Neutrophil (primary cell): ENCODE measurements around the gene SV2C.
"Not testable (repeated sequence)": the region's sequence is repeated elsewhere in the genome, so short reads cannot be mapped to it uniquely, and the experiment has no call there.

ENCODE experiments used
- H3K27ac ChIP-seq: fragments of 200-600 bp; sonication (generic); 2 replicates; pipeline ENCODE4 v1.5.1; 2016; ENCODE audit warnings: mild to moderate bottlenecking, moderate library complexity
- H3K27me3 ChIP-seq: fragments of 200-600 bp; sonication (generic); 2 replicates; pipeline ENCODE4 v1.6.0; 2016; ENCODE audit warnings: mild to moderate bottlenecking
- H3K36me3 ChIP-seq: fragments of 200-600 bp; sonication (generic); 2 replicates; pipeline ENCODE4 v1.5.1; 2017
- H3K4me1 ChIP-seq, 2 experiments: fragments of 200-600 bp in 1 of 2; sonication (generic) in 1 of 2; 1 replicate in 1 of 2; 2 replicates in 1 of 2; pipeline versions ENCODE4 v1.5.1 to v1.6.1; 2013 to 2016; ENCODE audit warnings: low read depth in 1 of 2, low read length in 1 of 2, mild to moderate bottlenecking in 1 of 2, moderate library complexity in 1 of 2; ENCODE audit not compliant: control insufficient read depth in 1 of 2, insufficient read depth in 1 of 2
- H3K4me3 ChIP-seq, 2 experiments: fragments of 200-600 bp in 1 of 2; sonication (generic) in 1 of 2; 1 replicate in 1 of 2; 2 replicates in 1 of 2; pipeline ENCODE4 v1.5.1; 2013 to 2016; ENCODE audit warnings: low read depth in 1 of 2, low read length in 1 of 2, mild to moderate bottlenecking in 1 of 2, moderate library complexity in 1 of 2
- H3K9me3 ChIP-seq: fragments of 200-600 bp; sonication (generic); 2 replicates; pipeline ENCODE4 v1.5.1; 2016
- TF ChIP-seq, protein P1 (sequence below): fragments of 200-600 bp; sonication (generic); IDR thresholded peaks from 2 replicates; pipeline ENCODE4 v1.5.1; 2016; ENCODE audit warnings: antibody characterized with exemption

SV2C gene, protein sequence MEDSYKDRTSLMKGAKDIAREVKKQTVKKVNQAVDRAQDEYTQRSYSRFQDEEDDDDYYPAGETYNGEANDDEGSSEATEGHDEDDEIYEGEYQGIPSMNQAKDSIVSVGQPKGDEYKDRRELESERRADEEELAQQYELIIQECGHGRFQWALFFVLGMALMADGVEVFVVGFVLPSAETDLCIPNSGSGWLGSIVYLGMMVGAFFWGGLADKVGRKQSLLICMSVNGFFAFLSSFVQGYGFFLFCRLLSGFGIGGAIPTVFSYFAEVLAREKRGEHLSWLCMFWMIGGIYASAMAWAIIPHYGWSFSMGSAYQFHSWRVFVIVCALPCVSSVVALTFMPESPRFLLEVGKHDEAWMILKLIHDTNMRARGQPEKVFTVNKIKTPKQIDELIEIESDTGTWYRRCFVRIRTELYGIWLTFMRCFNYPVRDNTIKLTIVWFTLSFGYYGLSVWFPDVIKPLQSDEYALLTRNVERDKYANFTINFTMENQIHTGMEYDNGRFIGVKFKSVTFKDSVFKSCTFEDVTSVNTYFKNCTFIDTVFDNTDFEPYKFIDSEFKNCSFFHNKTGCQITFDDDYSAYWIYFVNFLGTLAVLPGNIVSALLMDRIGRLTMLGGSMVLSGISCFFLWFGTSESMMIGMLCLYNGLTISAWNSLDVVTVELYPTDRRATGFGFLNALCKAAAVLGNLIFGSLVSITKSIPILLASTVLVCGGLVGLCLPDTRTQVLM

DNA sequence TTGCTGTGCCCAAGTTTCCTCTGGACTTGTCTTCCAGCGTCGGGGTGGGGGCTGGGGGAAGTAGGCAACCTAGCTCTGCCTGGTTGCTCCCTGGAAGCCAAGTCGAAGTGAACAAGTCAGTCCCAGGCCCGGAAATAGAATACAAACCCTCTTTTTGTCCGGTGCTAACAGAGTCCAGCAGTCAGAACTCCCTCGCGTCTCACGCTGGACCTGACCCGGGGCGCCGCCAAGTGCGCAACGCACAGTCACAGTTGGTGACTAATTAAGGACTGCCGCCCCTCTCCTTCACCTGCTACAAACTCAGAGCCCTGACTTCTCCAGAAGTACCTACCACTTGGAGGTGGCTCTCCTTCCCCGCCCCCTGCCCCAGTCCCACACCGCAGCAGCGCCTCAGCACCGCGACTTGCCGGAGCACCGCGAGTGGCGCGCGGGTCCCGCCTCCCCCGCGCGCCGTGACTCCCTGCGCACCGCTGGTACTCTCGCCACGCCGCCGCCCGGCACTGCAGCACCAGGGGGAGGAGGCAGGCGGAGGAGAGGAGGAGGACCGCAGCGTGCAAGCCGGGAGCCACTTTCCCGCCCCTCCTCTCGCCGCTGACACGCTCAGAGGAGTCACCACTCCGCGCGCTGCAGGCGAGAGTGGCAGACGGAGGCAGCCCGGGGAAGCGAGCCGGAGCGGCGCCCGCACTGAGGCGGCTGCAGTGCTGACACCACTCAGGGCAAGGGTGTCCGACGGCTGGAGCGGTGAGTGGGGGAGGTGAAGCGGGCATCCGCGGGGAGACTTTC, at the start of gene SV2C:
SV2C (plus strand) TSS at position 612 of the 783 bp plus-strand sequence. CDS start 48,368 bp downstream, outside the sequence.
- TF ChIP-seq, protein P1, sequence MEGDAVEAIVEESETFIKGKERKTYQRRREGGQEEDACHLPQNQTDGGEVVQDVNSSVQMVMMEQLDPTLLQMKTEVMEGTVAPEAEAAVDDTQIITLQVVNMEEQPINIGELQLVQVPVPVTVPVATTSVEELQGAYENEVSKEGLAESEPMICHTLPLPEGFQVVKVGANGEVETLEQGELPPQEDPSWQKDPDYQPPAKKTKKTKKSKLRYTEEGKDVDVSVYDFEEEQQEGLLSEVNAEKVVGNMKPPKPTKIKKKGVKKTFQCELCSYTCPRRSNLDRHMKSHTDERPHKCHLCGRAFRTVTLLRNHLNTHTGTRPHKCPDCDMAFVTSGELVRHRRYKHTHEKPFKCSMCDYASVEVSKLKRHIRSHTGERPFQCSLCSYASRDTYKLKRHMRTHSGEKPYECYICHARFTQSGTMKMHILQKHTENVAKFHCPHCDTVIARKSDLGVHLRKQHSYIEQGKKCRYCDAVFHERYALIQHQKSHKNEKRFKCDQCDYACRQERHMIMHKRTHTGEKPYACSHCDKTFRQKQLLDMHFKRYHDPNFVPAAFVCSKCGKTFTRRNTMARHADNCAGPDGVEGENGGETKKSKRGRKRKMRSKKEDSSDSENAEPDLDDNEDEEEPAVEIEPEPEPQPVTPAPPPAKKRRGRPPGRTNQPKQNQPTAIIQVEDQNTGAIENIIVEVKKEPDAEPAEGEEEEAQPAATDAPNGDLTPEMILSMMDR = no peak
- H3K4me3 ChIP-seq = no peak within 1 kb of the TSS
- no peaks in the 10 kb centered on the region for H3K9me3 ChIP-seq
- H3K4me1 ChIP-seq = peaks cover 3 to 14% of the 10 kb centered on the region in 2 experiments
- H3K27ac ChIP-seq = no peak within 1 kb of the TSS
- peaks cover 100% of the 10 kb centered on the region for H3K27me3 ChIP-seq
- H3K36me3 ChIP-seq = no peaks in the 10 kb centered on the region

DNA sequence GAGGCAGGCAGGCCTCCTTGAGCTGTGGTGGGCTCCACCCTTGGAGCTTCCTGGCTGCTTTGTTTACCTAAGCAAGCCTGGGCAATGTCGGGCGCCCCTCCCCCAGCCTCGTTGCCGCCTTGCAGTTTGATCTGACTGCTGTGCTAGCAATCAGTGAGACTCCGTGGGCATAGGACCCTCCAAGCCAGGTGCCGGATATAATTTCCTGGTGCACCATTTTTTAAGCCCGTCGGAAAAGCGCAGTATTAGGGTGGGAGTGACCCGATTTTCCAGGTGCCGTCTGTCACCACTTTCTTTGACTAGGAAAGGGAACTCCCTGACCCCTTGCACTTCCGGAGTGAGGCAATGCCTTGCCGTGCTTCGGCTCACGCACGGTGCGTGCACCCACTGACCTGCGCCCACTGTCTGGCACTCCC, 45.4 kb upstream of the SV2C start:
- H3K36me3 ChIP-seq, H3K4me1 ChIP-seq, H3K27ac ChIP-seq, H3K4me3 ChIP-seq, H3K9me3 ChIP-seq: not testable (repeated sequence)
- H3K27me3 ChIP-seq = peaks cover 49% of the 10 kb centered on the region

DNA sequence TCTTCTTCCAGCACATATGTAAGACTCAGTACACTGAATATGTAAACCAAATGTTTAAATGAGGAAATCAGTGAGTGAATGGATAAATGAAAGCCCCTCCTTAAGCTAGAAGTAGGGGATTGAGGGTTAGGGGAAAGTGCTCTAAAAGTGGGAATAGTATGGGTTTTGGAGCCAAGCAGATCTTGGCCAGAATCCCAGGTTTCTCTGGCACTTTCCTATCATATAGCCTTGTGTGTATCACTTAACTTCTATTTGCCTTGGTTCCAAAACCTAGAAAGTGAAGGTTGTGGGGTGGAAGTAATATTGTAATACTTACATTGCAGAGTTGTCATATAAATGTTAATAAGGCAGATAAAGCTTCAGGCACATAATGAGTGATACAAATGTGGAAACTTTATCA, 45.0 kb upstream of the SV2C start:
- no peak overlapping the region for H3K4me3 ChIP-seq

DNA sequence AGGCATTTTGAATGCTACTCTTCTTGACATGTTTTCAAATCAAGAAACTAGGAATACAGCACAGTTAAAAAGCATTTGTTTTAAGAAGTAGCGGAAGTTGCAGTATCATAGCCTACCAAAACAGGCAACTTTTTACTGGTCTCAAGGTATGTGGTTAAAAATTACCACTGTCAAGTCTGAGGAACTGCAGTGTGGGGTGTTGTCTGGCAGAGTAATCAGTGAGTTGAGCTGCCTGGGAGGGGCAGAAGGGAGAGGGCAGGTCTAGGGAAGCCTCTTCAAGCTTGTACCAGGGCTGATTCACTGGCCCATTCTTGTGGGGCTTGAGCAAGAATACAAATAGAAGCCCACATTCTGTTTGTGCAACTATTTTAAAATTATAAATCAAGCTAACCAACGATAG, 42.4 kb upstream of the SV2C start:
- Histone ChIP-seq H3K9me3 (no peaks in the 10 kb centered on the region), H3K36me3 (no peaks in the 10 kb centered on the region), H3K4me3 (no peak overlapping the region), H3K27ac (no peak overlapping the region), H3K4me1 (no peaks in the 10 kb centered on the region), H3K27me3 (peaks cover 54% of the 10 kb centered on the region)
- TF ChIP-seq, protein P1 = no peak

More for the DNA sequence above, 45.0 kb upstream of the SV2C start:
- no peaks in the 10 kb centered on the region for H3K36me3 ChIP-seq
- H3K27ac ChIP-seq = no peak overlapping the region
- H3K4me1 ChIP-seq = no peaks in the 10 kb centered on the region
- H3K9me3 ChIP-seq = no peaks in the 10 kb centered on the region
- TF ChIP-seq, protein P1 = no peak
- peaks cover 49% of the 10 kb centered on the region for H3K27me3 ChIP-seq

DNA sequence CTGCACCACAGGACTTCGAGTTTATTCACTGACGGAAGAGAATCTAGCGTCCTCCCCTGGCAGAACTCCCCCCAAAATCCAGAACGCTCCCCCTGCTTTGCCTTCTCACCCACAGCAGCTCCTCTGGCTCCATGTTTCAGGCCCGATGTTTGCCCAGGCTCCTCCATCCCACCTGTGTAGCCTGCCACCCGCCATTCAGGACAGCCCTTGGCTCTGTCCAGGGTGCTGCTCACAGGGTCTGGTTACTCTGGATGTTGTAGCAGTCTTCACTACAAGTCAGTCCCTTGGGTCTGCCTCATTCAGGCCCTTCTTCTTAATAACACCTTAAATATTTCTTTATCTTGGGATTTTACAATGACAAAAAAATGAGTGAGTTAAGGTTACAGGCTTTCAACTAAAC, 41.3 kb upstream of the SV2C start:
- no peaks in the 10 kb centered on the region for H3K4me1 ChIP-seq
- H3K4me3 ChIP-seq = no peak overlapping the region
- H3K27ac ChIP-seq = no peak overlapping the region
- TF ChIP-seq, protein P1 = no peak
- H3K36me3 ChIP-seq = no peaks in the 10 kb centered on the region
- H3K9me3 ChIP-seq = no peaks in the 10 kb centered on the region
- H3K27me3 ChIP-seq = peaks cover 54% of the 10 kb centered on the region
